Right cardiac atrium (tissue), 5 donors: ENCODE measurements around the gene TMEM74B. TPM values are rescaled to one million over a fixed set of nuclear protein-coding genes. Genes with fewer than 3 reads are reported as not detected.

ENCODE experiments used
- ATAC-seq, 2 donors: fragments of 200-7000 bp; cut with Tn5 transposase; one replicate each; pipeline versions ENCODE4 v1.8.0 to v1.9.1; 2020; ENCODE audit warnings: moderate library complexity in 2 of 2, mild to moderate bottlenecking in 1 of 2
- DNase-seq, 3 donors: peaks; one replicate each; pipeline ENCODE4 v3.0.0-alpha.2; 2020
- H3K27ac ChIP-seq: one replicate; pipeline ENCODE4 v1.5.1; 2013; ENCODE audit warnings: mild to moderate bottlenecking, low read length, control low read depth, moderate library complexity
- H3K27me3 ChIP-seq: one replicate; pipeline ENCODE4 v1.6.1; 2013; ENCODE audit not compliant: control insufficient read depth, insufficient read depth
- H3K4me1 ChIP-seq: one replicate; pipeline ENCODE4 v1.6.1; 2013; ENCODE audit warnings: low read length; ENCODE audit not compliant: control insufficient read depth, insufficient read depth
- H3K4me3 ChIP-seq: one replicate; pipeline ENCODE4 v1.5.1; 2013; ENCODE audit warnings: low read length, control low read depth
- H3K9me3 ChIP-seq: one replicate; pipeline ENCODE4 v1.6.1; 2013; ENCODE audit warnings: low read length; ENCODE audit not compliant: control insufficient read depth
- WGBS: extraction: QIAGEN DNeasy Blood & Tissue Kit; methylation state at CpG from one replicate; pipeline ENCODE4 v1.1.7; 2013; 5-methylcytosine and 5-hydroxymethylcytosine counted together
- intact Hi-C, 4 donors: fragments of 100-400 bp; cut with DNase I; formaldehyde crosslinking; loops; one replicate each; pipeline versions ENCODE4 v1.11.0 to v1.14.0; 2022 to 2023
- polyA plus RNA-seq: library from polyadenylated mRNA; stranded (reverse); fragments of 200-250 nt; gene quantifications from one replicate; pipeline ENCODE4 v1.2.3, GENCODE V29; 2013
- total RNA-seq, 4 donors: library from RNA; stranded (reverse); fragmentation: NEBNext Ultra II Directional; extraction: Animal tissue kit (Norgen Biotek cat#: 25700); gene quantifications; one replicate each; pipeline ENCODE4 v1.2.1, GENCODE V29; 2021
- donor health status: healthy with polysubstance abuse.
- donor health status: DM: no; HTN: yes; CAD: no.
- donor health status: DM: no; HTN: no; CAD: no.
- donor health status: DM: no; HTN: yes; CAD: no; lungs with severe emphysema.
- donor health status: DM: yes; HTN: yes; CAD: no.

TMEM74B gene
- total and polyA plus RNA-seq, 5 donors = 4.0 to 7.8 (median 4.8) TPM

DNA sequence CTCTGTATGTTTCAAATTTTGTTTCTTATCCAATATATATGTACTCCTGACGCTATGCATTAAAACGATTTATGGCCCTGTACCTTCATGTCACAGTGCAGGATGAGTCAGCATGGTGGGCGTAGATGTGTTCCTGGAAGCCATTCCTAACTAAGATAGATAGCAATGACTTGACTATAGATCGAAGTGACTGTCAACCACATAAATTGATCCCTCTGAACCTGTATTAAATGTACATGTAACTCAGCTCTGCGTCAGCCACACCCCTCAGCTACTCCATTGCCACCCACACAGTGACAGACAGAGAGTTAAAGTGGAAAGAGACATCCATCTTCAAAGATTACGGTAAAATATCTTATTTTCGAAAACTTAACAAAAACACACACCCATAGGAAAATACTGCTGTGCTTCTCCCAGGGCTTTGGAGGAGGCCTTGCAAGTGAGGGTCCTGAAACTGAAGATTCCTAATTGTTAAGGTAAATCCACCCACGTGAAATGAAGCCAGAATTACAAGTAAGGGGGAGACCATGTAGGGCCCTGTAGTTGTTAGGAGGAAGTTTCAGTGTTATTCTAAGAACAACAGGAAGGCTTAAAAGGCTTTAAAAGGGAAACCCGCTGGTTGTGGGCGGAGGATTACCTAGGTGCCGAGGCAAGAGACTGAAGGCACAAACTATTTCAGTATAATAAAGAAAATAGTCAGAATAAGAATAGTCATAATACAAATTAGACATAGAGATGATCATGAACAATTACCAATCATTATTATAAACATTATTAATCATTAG is 30.8 kb upstream of the TMEM74B start:
- H3K4me3 ChIP-seq = no peak overlapping the region
- intact Hi-C loops = loop anchor here in 1 of 4 donors (10.0 kb wide), 2 partner anchors 111 to 401 kb away; no protein-coding TSS in a partner anchor

DNA sequence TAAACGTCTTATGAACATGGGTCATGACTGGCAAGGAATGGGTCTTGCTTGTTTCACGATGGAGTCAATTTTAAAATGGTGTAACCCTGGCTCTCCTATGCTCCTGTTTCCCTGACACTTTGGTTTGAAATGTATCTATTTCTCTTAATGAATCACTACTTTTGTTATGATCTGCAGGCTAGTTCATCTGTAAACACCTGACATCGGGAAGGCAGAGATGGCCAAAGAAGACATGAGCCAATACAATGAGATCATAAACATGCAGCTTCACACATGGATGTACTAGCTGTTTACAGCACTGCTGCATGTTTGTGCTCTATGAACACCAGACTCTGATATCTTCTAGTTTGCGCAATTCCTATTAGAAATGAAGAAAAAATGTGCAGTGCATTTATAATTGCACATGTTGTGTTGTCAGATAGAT is 30.1 kb upstream of the TMEM74B start:
- no peak for ATAC-seq
- WGBS = 75% methylated on average over 4 of the region's 4 CpGs
- no peak overlapping the region for H3K4me3 ChIP-seq
- no peak overlapping the region for H3K27ac ChIP-seq
- H3K27me3 ChIP-seq = no peaks in the 10 kb centered on the region
- H3K4me1 ChIP-seq = no peaks in the 10 kb centered on the region
- no peaks in the 10 kb centered on the region for H3K9me3 ChIP-seq
- intact Hi-C loops = loop anchor here in 2 of 4 donors (5.0 to 10.0 kb wide), 3 partner anchors 110 to 400 kb away; no protein-coding TSS in a partner anchor
- DNase-seq = no peak

More for the DNA sequence above, 30.8 kb upstream of the TMEM74B start:
- no peaks in the 10 kb centered on the region for H3K9me3 ChIP-seq
- H3K4me1 ChIP-seq = no peaks in the 10 kb centered on the region
- WGBS = 71% methylated on average over 11 of the region's 11 CpGs
- ATAC-seq (no peak), DNase-seq (no peak)
- H3K27me3 ChIP-seq = no peaks in the 10 kb centered on the region
- H3K27ac ChIP-seq = no peak overlapping the region

DNA sequence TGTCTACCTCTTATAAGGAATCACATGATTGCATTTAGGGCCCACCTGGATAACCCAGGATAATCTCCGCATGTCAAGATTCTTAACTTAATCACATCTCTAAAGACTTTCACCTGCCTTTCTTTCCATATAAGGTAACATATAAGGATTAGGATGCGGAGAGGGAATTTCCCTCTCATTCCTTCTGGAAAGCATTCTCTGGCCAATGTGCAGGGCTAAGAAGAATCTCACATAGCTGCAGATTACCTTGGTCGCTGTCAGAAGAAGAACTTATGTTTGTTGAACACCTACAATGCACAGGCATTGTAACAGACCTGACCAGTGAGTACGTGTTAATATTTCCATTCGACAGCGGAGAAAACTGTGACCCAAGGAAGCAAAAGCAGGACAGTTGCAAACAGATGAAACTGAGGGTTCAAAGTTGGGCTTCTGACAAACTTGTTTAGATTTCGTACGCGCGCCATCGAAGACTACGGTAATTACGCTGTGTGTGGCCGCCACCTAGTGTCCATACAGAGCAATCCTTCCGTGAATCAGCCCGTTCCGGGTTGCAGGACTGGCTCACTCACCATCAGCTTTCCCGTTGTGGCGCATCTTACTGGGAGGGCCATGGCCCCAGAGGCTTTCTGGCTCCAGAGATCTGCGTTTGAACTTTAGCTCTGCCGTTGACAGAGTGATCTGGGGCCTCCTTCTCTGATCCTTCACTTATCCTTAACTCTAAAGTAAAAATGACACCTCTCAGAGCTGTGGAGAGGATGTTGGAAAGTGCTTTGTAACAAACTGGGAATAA is 28.0 kb upstream of the TMEM74B start:
- ATAC-seq (peak; percentile 85 to 91), DNase-seq (peak; percentile 66 to 84 (median 78))
- WGBS = 13% methylated on average over 21 of the region's 21 CpGs
- intact Hi-C loops = loop anchor here in 2 of 4 donors (5.0 to 10.0 kb wide), 3 partner anchors 108 to 398 kb away; no protein-coding TSS in a partner anchor
- no peaks in the 10 kb centered on the region for H3K4me1 ChIP-seq
- H3K27me3 ChIP-seq = no peaks in the 10 kb centered on the region
- H3K4me3 ChIP-seq = no peak overlapping the region
- H3K27ac ChIP-seq = no peak overlapping the region
- H3K9me3 ChIP-seq = no peaks in the 10 kb centered on the region

DNA sequence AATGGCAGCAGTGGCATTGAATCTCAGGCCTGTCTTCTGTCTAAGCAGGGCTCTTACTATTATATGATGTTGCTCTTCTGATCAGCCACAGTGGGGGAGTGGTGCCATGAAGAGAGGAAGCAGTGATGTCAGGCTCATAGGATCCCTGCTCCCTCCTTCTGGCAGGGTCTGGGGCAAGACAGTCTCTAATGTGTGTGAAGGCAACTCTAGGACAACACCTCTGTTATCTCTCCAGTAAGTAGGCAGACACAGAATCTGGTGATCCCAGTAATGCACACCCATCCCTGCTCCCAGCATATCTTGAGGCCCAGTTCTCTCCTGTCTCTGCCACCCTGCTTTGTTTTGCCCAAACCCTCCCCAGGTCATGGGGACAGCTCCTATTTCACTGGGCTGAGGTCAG is 27.2 kb upstream of the TMEM74B start:
- no peak for DNase-seq
- no peaks in the 10 kb centered on the region for H3K4me1 ChIP-seq
- intact Hi-C loops = loop anchor here in 2 of 4 donors (5.0 to 10.0 kb wide), 3 partner anchors 107 to 397 kb away; no protein-coding TSS in a partner anchor
- H3K9me3 ChIP-seq = no peaks in the 10 kb centered on the region
- no peaks in the 10 kb centered on the region for H3K27me3 ChIP-seq
- H3K4me3 ChIP-seq = no peak overlapping the region
- no peak overlapping the region for H3K27ac ChIP-seq
- ATAC-seq = no peak

DNA sequence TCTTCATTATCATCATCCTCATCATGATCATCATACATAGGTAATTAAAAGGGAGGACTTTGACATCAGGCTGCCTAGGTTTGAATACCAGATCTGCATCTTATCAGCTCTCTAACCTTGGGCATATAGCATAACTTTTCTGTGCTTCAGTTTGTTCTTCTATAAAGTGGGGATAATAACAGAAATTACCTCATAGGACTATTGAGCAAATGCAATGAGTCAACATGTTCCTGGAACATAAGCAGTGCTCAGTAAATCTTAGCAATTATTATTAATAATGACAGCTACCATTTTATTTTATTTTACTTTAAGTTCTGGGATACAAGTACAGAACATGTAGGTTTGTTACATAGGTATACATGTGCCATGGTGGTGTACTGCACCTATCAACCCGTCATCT is 25.7 kb upstream of the TMEM74B start:
- WGBS = 96% methylated on average over 1 of the region's 1 CpG
- Histone ChIP-seq H3K27ac (no peak overlapping the region), H3K9me3 (no peaks in the 10 kb centered on the region), H3K4me3 (no peak overlapping the region), H3K4me1 (no peaks in the 10 kb centered on the region), H3K27me3 (no peaks in the 10 kb centered on the region)
- ATAC-seq = no peak
- DNase-seq = no peak
- intact Hi-C loops = loop anchor here in 2 of 4 donors (5.0 to 10.0 kb wide), 3 partner anchors 106 to 396 kb away; no protein-coding TSS in a partner anchor

DNA sequence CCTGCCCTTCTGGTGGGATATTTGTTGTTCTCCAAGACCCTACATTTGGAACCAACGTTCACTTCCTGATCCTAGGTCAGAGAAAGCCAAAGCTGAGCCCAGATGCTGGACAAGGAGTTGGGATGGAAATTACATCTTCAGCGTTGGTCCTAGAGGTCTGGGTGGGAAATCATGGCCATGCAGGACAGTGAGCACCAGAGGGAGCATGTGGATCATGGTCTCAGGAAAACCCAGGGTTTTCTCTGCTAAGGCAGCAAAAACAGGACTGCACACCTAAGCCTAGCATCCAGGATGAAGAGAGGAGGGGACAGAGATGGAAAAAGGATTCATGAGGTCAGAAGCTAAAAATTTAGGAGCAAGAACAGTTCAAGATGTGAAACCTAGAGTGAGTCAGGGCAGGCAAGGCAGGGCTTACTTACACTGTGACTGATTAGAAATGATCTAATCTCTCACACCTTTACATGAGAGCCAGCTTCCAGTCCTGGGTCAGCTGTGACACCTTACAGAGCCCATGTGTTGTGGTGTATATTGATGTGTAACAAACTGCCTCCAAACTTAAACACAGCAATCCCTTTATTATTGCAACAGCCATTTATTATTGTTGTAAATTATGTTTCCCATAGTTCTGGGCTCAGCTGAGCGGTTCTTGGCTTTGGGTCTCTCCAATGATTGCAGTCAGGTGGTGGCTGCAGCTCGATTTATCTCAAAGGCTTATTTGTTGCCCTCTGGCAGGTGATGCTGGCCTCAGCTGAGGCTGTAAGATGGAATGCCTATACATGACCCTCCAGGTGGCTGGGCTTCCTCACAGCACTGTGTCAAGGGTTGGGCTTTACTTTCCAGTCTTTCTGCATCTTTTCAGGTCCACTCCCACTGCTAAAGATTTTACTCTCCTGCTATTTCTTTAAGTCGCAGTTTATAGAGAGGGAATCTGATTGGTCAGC is 24.9 kb upstream of the TMEM74B start:
- Histone ChIP-seq H3K27me3 (no peaks in the 10 kb centered on the region), H3K4me3 (no peak overlapping the region), H3K27ac (no peak overlapping the region), H3K4me1 (no peaks in the 10 kb centered on the region), H3K9me3 (no peaks in the 10 kb centered on the region)
- 60% methylated on average over 5 of the region's 5 CpGs for WGBS
- ATAC-seq (no peak), DNase-seq (no peak)
- intact Hi-C loops = loop anchor here in 2 of 4 donors (5.0 to 10.0 kb wide), 3 partner anchors 105 to 395 kb away; no protein-coding TSS in a partner anchor

DNA sequence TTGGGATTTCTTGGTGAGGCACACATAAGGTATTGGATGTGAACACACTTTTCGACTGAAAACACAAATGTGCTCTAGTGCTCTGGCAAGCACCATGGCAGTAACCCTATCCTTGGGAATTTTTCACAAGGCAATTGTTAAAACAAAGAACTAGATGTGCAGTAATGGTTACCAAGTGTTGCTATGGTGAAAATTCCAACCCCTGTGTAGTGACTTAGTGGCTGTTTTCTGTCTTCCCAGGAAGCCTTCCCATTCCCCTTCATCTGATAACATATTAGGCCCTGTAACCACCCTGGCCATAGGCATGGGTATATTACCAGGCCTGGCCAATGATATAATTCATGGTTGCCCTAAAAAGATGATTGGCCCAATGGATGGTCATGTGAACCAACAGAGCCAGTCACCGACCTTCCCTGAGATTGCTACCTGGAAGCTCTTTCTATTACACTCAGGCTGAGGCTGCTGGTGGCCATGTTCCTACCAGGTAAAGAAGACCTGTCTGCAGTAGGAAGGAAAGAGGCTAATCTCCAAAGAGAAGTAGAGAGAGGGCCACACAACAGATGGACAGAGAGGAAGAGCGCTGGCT is 22.6 kb upstream of the TMEM74B start:
- H3K4me1 ChIP-seq = peaks cover 2% of the 10 kb centered on the region
- 87% methylated on average over 3 of the region's 3 CpGs for WGBS
- no peak overlapping the region for H3K4me3 ChIP-seq
- no peaks in the 10 kb centered on the region for H3K27me3 ChIP-seq
- ATAC-seq (no peak), DNase-seq (no peak)
- intact Hi-C loops = no loop called here
- no peak overlapping the region for H3K27ac ChIP-seq
- no peaks in the 10 kb centered on the region for H3K9me3 ChIP-seq

DNA sequence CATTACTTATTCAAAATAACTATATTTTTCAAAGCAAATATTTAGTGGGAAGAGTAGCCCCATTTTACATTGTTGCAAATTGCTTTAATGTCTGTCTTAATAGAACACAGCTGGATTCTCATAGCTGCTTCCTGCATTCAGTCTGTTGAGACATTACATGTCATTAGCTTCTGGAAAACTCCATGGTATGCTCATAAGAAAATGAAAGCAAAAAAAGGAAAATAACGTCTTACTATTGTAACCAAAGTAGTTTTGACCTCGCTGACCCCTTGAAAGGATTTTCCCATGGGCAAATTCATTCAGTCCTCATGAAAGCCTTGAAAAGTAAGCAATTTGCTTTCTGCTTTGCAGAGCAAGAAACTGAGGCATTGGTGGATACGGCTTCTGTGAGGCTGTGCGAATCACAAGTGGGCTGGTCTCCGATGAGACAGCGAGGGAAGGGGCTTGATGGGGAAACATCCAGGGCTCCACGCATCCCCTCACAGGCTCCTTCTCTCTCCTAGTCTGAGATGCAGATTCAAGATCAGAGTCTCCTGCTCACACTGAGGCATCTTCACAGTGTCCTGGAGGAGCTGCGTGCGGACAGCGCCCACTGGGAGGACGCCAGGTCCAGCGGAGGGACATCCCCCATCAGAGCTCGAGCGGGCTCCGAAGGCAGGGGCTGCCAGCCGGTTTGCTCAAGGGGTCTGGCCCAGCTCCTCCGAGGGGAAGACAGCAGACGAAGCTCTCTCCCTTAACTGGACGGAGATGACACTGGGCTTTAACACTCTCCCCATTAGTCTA is 21.8 kb upstream of the TMEM74B start:
- no peak for ATAC-seq
- Histone ChIP-seq H3K27me3 (no peaks in the 10 kb centered on the region), H3K4me3 (no peak overlapping the region), H3K27ac (peak overlapping the region; percentile 36), H3K9me3 (no peaks in the 10 kb centered on the region), H3K4me1 (peaks cover 2% of the 10 kb centered on the region)
- intact Hi-C loops = no loop called here
- peak in 1 of 3 donors; percentile 63 for DNase-seq
- WGBS = 65% methylated on average over 19 of the region's 19 CpGs

DNA sequence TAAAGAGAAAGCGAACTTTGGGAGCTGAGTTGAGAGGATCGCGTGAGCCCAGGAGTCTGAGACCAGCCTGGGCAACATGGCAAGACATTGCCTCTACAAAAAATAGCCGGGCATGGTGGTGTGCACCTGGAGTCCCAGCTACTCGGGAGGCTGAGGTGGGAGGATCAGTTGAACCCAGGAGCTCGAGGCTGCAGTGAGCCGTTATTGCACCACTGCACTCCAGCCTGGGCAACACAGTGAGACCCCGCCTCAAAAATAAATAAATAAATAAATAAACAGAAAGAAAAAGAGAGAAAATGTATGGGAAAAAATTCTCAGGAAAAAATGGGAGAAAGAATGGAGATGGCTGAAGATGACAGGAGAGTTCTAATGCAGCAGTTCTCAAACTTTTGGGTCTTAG is 21.0 kb upstream of the TMEM74B start:
- Histone ChIP-seq H3K4me3 (no peak overlapping the region), H3K9me3 (no peaks in the 10 kb centered on the region), H3K27ac (no peak overlapping the region), H3K4me1 (peaks cover 2% of the 10 kb centered on the region), H3K27me3 (no peaks in the 10 kb centered on the region)
- 92% methylated on average over 8 of the region's 8 CpGs for WGBS
- no peak for DNase-seq
- ATAC-seq = no peak
- intact Hi-C loops = no loop called here
